Lower leg skin (tissue), 4 donors: Measurements from ENCODE around the gene GPC6. TPM values are rescaled to one million over a fixed set of nuclear protein-coding genes. Genes with fewer than 3 reads are reported as not detected.

Experiments used
- DNase-seq, 2 donors: peaks; one replicate each; pipeline ENCODE4 v3.0.0-alpha.2; 2019; ENCODE audit warnings: low spot score in 2 of 2
- H3K4me3 ChIP-seq: fragments of 200-600 bp; sonication (generic); 2 replicates; pipeline ENCODE4 v1.5.1; 2017; ENCODE audit warnings: mild to moderate bottlenecking, low read depth; ENCODE audit not compliant: poor library complexity, severe bottlenecking
- CTCF ChIP-seq, 3 donors: fragments of 450-650 bp; IDR thresholded peaks; one replicate each; pipeline ENCODE4 v1.5.1; 2016; ENCODE audit warnings: antibody characterized with exemption in 3 of 3, mild to moderate bottlenecking in 3 of 3, moderate library complexity in 2 of 3
- POLR2A ChIP-seq, 2 donors: fragments of 450-650 bp; IDR thresholded peaks; one replicate each; pipeline ENCODE4 v1.6.1; 2016 to 2017; ENCODE audit warnings: antibody characterized with exemption in 2 of 2, mild to moderate bottlenecking in 1 of 2, moderate library complexity in 1 of 2
- WGBS, 2 donors: methylation state at CpG; one replicate each; pipeline ENCODE4 v1.1.5; 2018; 5-methylcytosine and 5-hydroxymethylcytosine counted together
- intact Hi-C: fragments of 100-400 bp; cut with DNase I; formaldehyde crosslinking; loops from one replicate; pipeline ENCODE4 v1.15.0; 2023; ENCODE audit warnings: low total_unique reads
- total RNA-seq, 4 donors: library from RNA; depleted of rRNA; stranded (reverse); fragments of >200 nt; gene quantifications; one replicate each; pipeline ENCODE4 v1.1.0, GENCODE V29; 2016

Gene GPC6
- total RNA-seq, 4 donors from 2014 or later, result 1.4 to 5.2 (median 2.5) TPM

GRCh38 chr13:93462151-93462550 is 235.5 kb downstream of the GPC6 start:
- TF ChIP-seq POLR2A (IDR thresholded peaks at IDR 0.05) (no peak), CTCF (IDR thresholded peaks at IDR 0.05) (no peak)
- 80 to 83% methylated on average over 3 of the region's 3 CpGs for WGBS, 2 donors
- intact Hi-C loops, result no loop called here
- no peak for DNase-seq
- no peak overlapping the region for H3K4me3 ChIP-seq

- intact Hi-C loops, result no loop called here
- 82 to 91% methylated on average over 3 of the region's 3 CpGs for WGBS, 2 donors
- H3K4me3 ChIP-seq, result no peak overlapping the region
Measured at GRCh38 chr13:93466502-93467036, 240.0 kb downstream of the GPC6 start.

GRCh38 chr13:93467175-93467574 is 240.6 kb downstream of the GPC6 start:
- WGBS, 2 donors, result 54 to 60% methylated on average over 2 of the region's 2 CpGs
- intact Hi-C loops, result no loop called here
- no peak for DNase-seq
- H3K4me3 ChIP-seq, result no peak overlapping the region
- TF ChIP-seq CTCF (IDR thresholded peaks at IDR 0.05), result no peak
- TF ChIP-seq POLR2A (IDR thresholded peaks at IDR 0.05), result no peak

More at GRCh38 chr13:93466502-93467036, 240.0 kb downstream of the GPC6 start:
- DNase-seq, result no peak
- TF ChIP-seq POLR2A (IDR thresholded peaks at IDR 0.05) (no peak), CTCF (IDR thresholded peaks at IDR 0.05) (no peak)

- no peak for DNase-seq
- no peak overlapping the region for H3K4me3 ChIP-seq
- intact Hi-C loops, result no loop called here
- 69 to 87% methylated on average over 1 of the region's 1 CpG for WGBS, 2 donors
- no peak for TF ChIP-seq POLR2A (IDR thresholded peaks at IDR 0.05)
- TF ChIP-seq CTCF (IDR thresholded peaks at IDR 0.05), result no peak
Measured at GRCh38 chr13:93468433-93468832, 241.8 kb downstream of the GPC6 start.

- no peak for DNase-seq
- intact Hi-C loops, result no loop called here
- TF ChIP-seq POLR2A (IDR thresholded peaks at IDR 0.05), result no peak
- no peak for TF ChIP-seq CTCF (IDR thresholded peaks at IDR 0.05)
- H3K4me3 ChIP-seq, result no peak overlapping the region
- 88 to 95% methylated on average over 5 to 7 of the region's 7 CpGs for WGBS, 2 donors
Measured at GRCh38 chr13:93472296-93472695, 245.7 kb downstream of the GPC6 start.

- H3K4me3 ChIP-seq, result no peak overlapping the region
- DNase-seq, result no peak
- intact Hi-C loops, result no loop called here
- no peak for TF ChIP-seq POLR2A (IDR thresholded peaks at IDR 0.05)
- TF ChIP-seq CTCF (IDR thresholded peaks at IDR 0.05), result no peak
- 62 to 100% methylated on average over 1 of the region's 1 CpG for WGBS, 2 donors
Measured at GRCh38 chr13:93472814-93473296, 246.2 kb downstream of the GPC6 start.
